A549 treated with CpdA at 1 μM for 4 hours (cell line): ENCODE measurements around the gene IGFL2. TPM values are rescaled to one million over a fixed set of nuclear protein-coding genes. Genes with fewer than 3 reads are reported as not detected.

Experiments
- total RNA-seq: library from RNA; stranded (reverse); fragments of 200-300 nt; extraction: Qiagen RNA extraction; gene quantifications from 5 replicates; pipeline ENCODE4 v1.2.3, GENCODE V29; 2022; ENCODE audit warnings: low read depth

Gene IGFL2
- total RNA-seq, result 0.20 to 1.2 TPM (median 0.83 TPM) in 5 replicates

GRCh38 chr19:46147791-46148288 lies at the start of gene IGFL2:
IGFL2 (plus strand) TSS chr19:46148238; CDS start chr19:46148279, 41 bp downstream.

GRCh38 chr19:46124638-46125115 lies 23.4 kb upstream of the IGFL2 start, which contains the start of gene IGFL3:
IGFL3 (minus strand) TSS chr19:46124688; CDS start chr19:46124649, 39 bp downstream.

Other genes with a start within 250 kb of the IGFL2 start
- gene MYPOP, start 245.6 kb upstream of the IGFL2 start, total RNA-seq, result 6.5 to 12.1 TPM (median 10.7 TPM) in 5 replicates
- gene NANOS2, start 233.5 kb upstream of the IGFL2 start, total RNA-seq, result not detected in 5 replicates
- gene NOVA2, start 174.4 kb upstream of the IGFL2 start, total RNA-seq, result 0.08 to 0.20 TPM (median 0.11 TPM) in 5 replicates
- gene CCDC61, start 152.8 kb upstream of the IGFL2 start, total RNA-seq, result 2.9 to 6.1 TPM (median 4.5 TPM) in 5 replicates
- not detected in 5 replicates for gene PGLYRP1, start 125.2 kb upstream of the IGFL2 start, total RNA-seq
- gene IGFL4, start 107.2 kb upstream of the IGFL2 start, total RNA-seq, result 0.37 to 0.74 TPM (median 0.51 TPM) in 5 replicates
- gene IGFL3, start 23.6 kb upstream of the IGFL2 start, total RNA-seq, result 0.17 to 0.38 TPM (median 0.24 TPM) in 3 of 5 replicates, not detected in the others
- 1.3 to 3.6 TPM (median 2.7 TPM) in 5 replicates for gene IGFL1, start 81.5 kb downstream of the IGFL2 start, total RNA-seq
- gene HIF3A, start 148.8 kb downstream of the IGFL2 start, total RNA-seq, result not detected in 5 replicates
- gene PPP5C, start 198.8 kb downstream of the IGFL2 start, total RNA-seq, result 80.7 to 89.6 TPM (median 86.5 TPM) in 5 replicates